ENCODE results near the gene CD99L2. TPM values are rescaled to one million over a fixed set of nuclear protein-coding genes. Genes with fewer than 3 reads are reported as not detected.
A peak's percentile ranks its signal among the peaks of the same experiment; 100 is the strongest.

Gene CD99L2
- total and polyA plus RNA-seq, 2 of the 8 experiments (the other 6 are each of a cell fraction or from before 2014, with no cell fraction given): 8.0 to 8.5 TPM

DNA sequence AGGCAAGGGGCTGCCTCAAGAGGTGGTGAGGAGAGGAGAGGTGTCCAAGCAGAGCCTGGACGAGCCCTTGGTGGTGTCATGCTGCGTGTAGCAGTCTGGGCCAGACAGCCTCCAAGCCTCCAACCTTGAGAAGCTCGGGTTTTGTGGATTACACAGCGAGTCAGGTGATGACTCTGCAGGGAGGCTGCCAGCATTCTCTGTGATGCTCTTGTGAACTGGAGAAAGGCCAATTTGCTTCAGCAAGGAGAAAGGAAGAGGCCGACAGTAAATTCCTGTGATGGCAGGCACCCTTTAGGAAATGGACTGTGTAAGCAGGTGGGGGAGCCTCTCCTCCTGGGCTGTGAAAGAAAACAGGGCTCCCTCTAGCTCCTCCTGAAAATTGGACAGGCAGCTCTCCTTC lies 36.0 kb upstream of the CD99L2 start:
- FAIRE-seq (no peak), DNase-seq (ENCODE audit: low read depth in 1 of 2, low spot score in 2 of 2) (no peak)
- no peak for TF ChIP-seq CHD2 (IDR thresholded peaks at IDR 0.05; ENCODE audit: low read length)
- TF ChIP-seq NANOG (IDR thresholded peaks at IDR 0.05; ENCODE audit: insufficient read depth, low read depth, low read length, poor library complexity, severe bottlenecking): no peak
- TF ChIP-seq SIX5 (IDR thresholded peaks at IDR 0.05; ENCODE audit: low read depth, low read length): no peak
- no peak for TF ChIP-seq SUZ12 (IDR thresholded peaks at IDR 0.05; ENCODE audit: low read length)
- TF ChIP-seq, protein P1, sequence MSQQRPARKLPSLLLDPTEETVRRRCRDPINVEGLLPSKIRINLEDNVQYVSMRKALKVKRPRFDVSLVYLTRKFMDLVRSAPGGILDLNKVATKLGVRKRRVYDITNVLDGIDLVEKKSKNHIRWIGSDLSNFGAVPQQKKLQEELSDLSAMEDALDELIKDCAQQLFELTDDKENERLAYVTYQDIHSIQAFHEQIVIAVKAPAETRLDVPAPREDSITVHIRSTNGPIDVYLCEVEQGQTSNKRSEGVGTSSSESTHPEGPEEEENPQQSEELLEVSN (IDR thresholded peaks at IDR 0.05): no peak
- TF ChIP-seq TCF12 (IDR thresholded peaks at IDR 0.05; ENCODE audit: low read depth, low read length): no peak
- TF ChIP-seq BRCA1 (IDR thresholded peaks at IDR 0.05; ENCODE audit: low read depth, low read length): no peak
- TF ChIP-seq HDAC2 (IDR thresholded peaks at IDR 0.05; ENCODE audit: borderline replicate concordance in 1 of 2, low read depth in 2 of 2, low read length in 2 of 2): no peak
- no peak for TF ChIP-seq SP2 (IDR thresholded peaks at IDR 0.05; ENCODE audit: low read length)
- no peak for TF ChIP-seq POLR2AphosphoS5 (IDR thresholded peaks at IDR 0.05; ENCODE audit: low read depth, low read length)
- TF ChIP-seq, protein P2, sequence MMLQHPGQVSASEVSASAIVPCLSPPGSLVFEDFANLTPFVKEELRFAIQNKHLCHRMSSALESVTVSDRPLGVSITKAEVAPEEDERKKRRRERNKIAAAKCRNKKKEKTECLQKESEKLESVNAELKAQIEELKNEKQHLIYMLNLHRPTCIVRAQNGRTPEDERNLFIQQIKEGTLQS (IDR thresholded peaks at IDR 0.05; ENCODE audit: insufficient read depth, low read depth, low read length): no peak
- TF ChIP-seq CREB1 (IDR thresholded peaks at IDR 0.05): no peak
- TF ChIP-seq PHF8 (conservative IDR thresholded peaks at IDR 0.05; ENCODE audit: low read depth, low read length): no peak

More for the DNA sequence above, 36.0 kb upstream of the CD99L2 start:
- Histone ChIP-seq H2BK120ac (replicated peaks; ENCODE audit: low read depth, low read length) (no peak overlapping the region), H2BK20ac (ENCODE audit: low read length) (no peak overlapping the region), H3K4me3 (ENCODE audit: extremely low read depth in 1 of 4, insufficient read depth in 2 of 4, low read depth in 3 of 4, low read length in 4 of 4) (no peak overlapping the region), H3K23ac (ENCODE audit: insufficient read length) (no peak overlapping the region), H4K91ac (replicated peaks; ENCODE audit: insufficient read length, low read length) (no peak overlapping the region), H3K4me2 (ENCODE audit: insufficient read depth in 1 of 2, low read depth in 2 of 2, low read length in 2 of 2) (peak overlapping the region in 1 of 2 experiments; percentile 10; a peak in 1 of 4 replicates), H4K8ac (ENCODE audit: extremely low read depth, insufficient read depth, low read length) (no peak overlapping the region), H3K9ac (replicated peaks in 1 of 4; ENCODE audit: extremely low read depth in 1 of 4, low read depth in 3 of 4, low read length in 3 of 4) (no peak overlapping the region), H3K36me3 (ENCODE audit: control insufficient read depth in 2 of 4, insufficient read depth in 4 of 4, low read length in 3 of 4) (no peaks in the 10 kb centered on the region), H3K27ac (ENCODE audit: low read depth, low read length) (no peak overlapping the region), H2BK12ac (ENCODE audit: low read depth, low read length) (no peak overlapping the region), H3K23me2 (ENCODE audit: low read depth, low read length) (no peaks in the 10 kb centered on the region), H2AK5ac (ENCODE audit: low read depth, low read length) (no peak overlapping the region), H2AFZ (ENCODE audit: low read length) (no peak overlapping the region), H3K9me3 (ENCODE audit: insufficient read depth in 2 of 2, low read depth in 1 of 2, low read length in 1 of 2) (no peaks in the 10 kb centered on the region), H2BK15ac (ENCODE audit: low read length) (no peak overlapping the region), H3K79me1 (ENCODE audit: low read depth, low read length) (no peaks in the 10 kb centered on the region), H3K18ac (ENCODE audit: extremely low read depth, low read length) (no peak overlapping the region; the same call in 1 of the 2 replicates), H3K56ac (replicated peaks; ENCODE audit: insufficient read length, low read depth, low read length) (no peak overlapping the region), H3K79me2 (ENCODE audit: control insufficient read depth in 1 of 2, insufficient read depth in 2 of 2, low read length in 2 of 2) (no peaks in the 10 kb centered on the region), H4K5ac (ENCODE audit: insufficient read length, low read depth, low read length) (no peak overlapping the region), H3K27me3 (replicated peaks in 1 of 4; ENCODE audit: control insufficient read depth in 3 of 4, extremely low read depth in 1 of 4, insufficient read depth in 3 of 4, low read length in 3 of 4) (no peaks in the 10 kb centered on the region), H3K4me1 (replicated peaks in 1 of 4; ENCODE audit: control insufficient read depth in 3 of 4, insufficient read depth in 4 of 4, low read length in 3 of 4) (peaks cover 0 to 6% (median 2%) of the 10 kb centered on the region in 4 experiments; a peak in 4 of 7 replicates), H4K20me1 (replicated peaks in 1 of 2; ENCODE audit: control insufficient read depth in 1 of 2, insufficient read depth in 2 of 2, low read length in 2 of 2) (no peaks in the 10 kb centered on the region), H2BK5ac (ENCODE audit: low read depth, low read length) (no peak overlapping the region; the same call in 1 of the 2 replicates), H3K14ac (ENCODE audit: insufficient read length) (no peak overlapping the region), H3K4ac (replicated peaks; ENCODE audit: insufficient read length, low read depth, low read length) (no peak overlapping the region)
- ChIA-PET CTCF (ENCODE audit: partially characterized antibody) (interaction anchor here (0.8 to 0.9 kb wide), 2 partner anchors 16 to 37 kb away, joined by 3 read pairs; no protein-coding TSS in a partner anchor), POLR2A (ENCODE audit: partially characterized antibody) (interaction anchor here (0.9 to 1.9 kb wide), 6 partner anchors 9 to 51 kb away, joined by 3 to 15 read pairs (median 4); no protein-coding TSS in a partner anchor)
- 80% methylated on average over 1 of the region's 5 CpGs; no CpG with 5 or more reads in 1 of the 2 experiments for WGBS, 2 experiments (ENCODE audit: extremely low coverage in 1 of 2, insufficient coverage in 1 of 2, insufficient read length in 1 of 2, insufficient replicate concordance in 2 of 2, low coverage in 1 of 2, low lambda C conversion rate in 2 of 2, missing lambda C conversion rate in 1 of 2)
